Panc1 (cell line): ENCODE results near the gene IGSF10. TPM values are rescaled to one million over a fixed set of nuclear protein-coding genes. Genes with fewer than 3 reads are reported as not detected.

Experiments
- ATAC-seq: fragments of 200-7000 bp; cut with Tn5 transposase; 2 replicates; pipeline ENCODE4 v1.9.1; 2020; ENCODE audit warnings: mild to moderate bottlenecking, moderate library complexity
- BruUV-seq: library from RNA; stranded (reverse); fragments of 400-500 nt; replicated peaks from 2 replicates; lab custom pipeline; 2021; lab: Mats Ljungman, UMichigan
- CTCF ChIA-PET: fragments of 300-600 bp; sonication (Branson Sonifier 250); formaldehyde crosslinking; loops from one replicate; lab custom pipeline; 2022; ENCODE audit warnings: antibody characterized with exemption; lab: Charles Lee
- POLR2A ChIA-PET: fragments of 300-600 bp; sonication (Branson Sonifier 250); formaldehyde crosslinking; loops from one replicate; lab custom pipeline; 2022; ENCODE audit warnings: antibody characterized with exemption; lab: Charles Lee
- DNase-seq: peaks from one replicate; pipeline ENCODE4 v3.0.0-alpha.2; 2010; ENCODE audit warnings: low read depth, low spot score
- H3K27ac ChIP-seq: 2 replicates; pipeline ENCODE4 v1.5.1; 2011; ENCODE audit warnings: mild to moderate bottlenecking, low read length, inconsistent platforms
- H3K27me3 ChIP-seq: fragments of 200-500 bp; sonication (Bioruptor generic); 2 replicates; pipeline ENCODE4 v1.6.0; 2014; ENCODE audit warnings: low read length, inconsistent platforms; ENCODE audit not compliant: control insufficient read depth, insufficient read depth
- H3K36me3 ChIP-seq: fragments of 200-500 bp; sonication (Bioruptor generic); 2 replicates; pipeline ENCODE4 v1.5.1; 2014; ENCODE audit warnings: inconsistent platforms, mild to moderate bottlenecking, low read length, moderate library complexity; ENCODE audit not compliant: control insufficient read depth, insufficient read depth
- H3K4me1 ChIP-seq: 2 replicates; pipeline ENCODE4 v1.5.1; 2011; ENCODE audit warnings: inconsistent platforms, mild to moderate bottlenecking, low read length, moderate library complexity; ENCODE audit not compliant: control insufficient read depth, insufficient read depth
- H3K4me3 ChIP-seq, 2 experiments: 2 replicates each; pipeline ENCODE4 v1.5.1; 2011 to 2012; ENCODE audit warnings: low read depth in 2 of 2, low read length in 2 of 2, mild to moderate bottlenecking in 2 of 2, inconsistent platforms in 1 of 2, moderate library complexity in 1 of 2
- H3K9me3 ChIP-seq: fragments of 200-500 bp; sonication (Bioruptor generic); 2 replicates; pipeline ENCODE4 v1.5.1; 2014; ENCODE audit warnings: low read depth, mild to moderate bottlenecking, inconsistent platforms, low read length, moderate library complexity; ENCODE audit not compliant: control insufficient read depth, insufficient read depth
- POLR2AphosphoS5 ChIP-seq: IDR thresholded peaks from 2 replicates; pipeline ENCODE4 v1.6.1; 2012; ENCODE audit warnings: mild to moderate bottlenecking, low read depth, low read length, moderate library complexity
- SIN3A ChIP-seq: IDR thresholded peaks from 2 replicates; pipeline ENCODE4 v1.6.1; 2012; ENCODE audit warnings: low read depth, mild to moderate bottlenecking, low read length, moderate library complexity, borderline replicate concordance; ENCODE audit not compliant: insufficient read depth
- TCF7L2 ChIP-seq: IDR thresholded peaks from 2 replicates; pipeline ENCODE4 v1.6.1; 2011; ENCODE audit warnings: mild to moderate bottlenecking, low read depth, low read length, inconsistent platforms
- in situ Hi-C: cut with HindIII; loops from 2 replicates; pipeline ENCODE4 v1.10.0; 2016; ENCODE audit warnings: low sequenced_read_pairs, low pct_unique_long_range_greater_than_20kb
- intact Hi-C: fragments of 100-400 bp; cut with micrococcal nuclease; formaldehyde crosslinking; loops from one replicate; pipeline ENCODE4 v1.10.0; 2022; ENCODE audit not compliant: unreplicated experiment
- total RNA-seq: library from RNA; stranded (reverse); gene quantifications from one replicate; pipeline ENCODE4 v1.2.1, GENCODE V29; 2021; ENCODE audit not compliant: unreplicated experiment
- TF ChIP-seq, protein P1 (sequence below): fragments of 450-650 bp; IDR thresholded peaks from 2 replicates; pipeline ENCODE4 v1.5.1; 2017; ENCODE audit warnings: mild to moderate bottlenecking
- TF ChIP-seq, protein P2 (sequence below), 2 experiments: IDR thresholded peaks; 2 replicates each; pipeline ENCODE4 v1.6.1; 2011 to 2012; ENCODE audit warnings: low read depth in 2 of 2, control low read depth in 1 of 2, low read length in 1 of 2, mild to moderate bottlenecking in 1 of 2, moderate library complexity in 1 of 2; ENCODE audit not compliant: insufficient read depth in 1 of 2

The IGSF10 gene
- total RNA-seq, 1 experiment from 2014 or later, result 0.10 TPM

DNA sequence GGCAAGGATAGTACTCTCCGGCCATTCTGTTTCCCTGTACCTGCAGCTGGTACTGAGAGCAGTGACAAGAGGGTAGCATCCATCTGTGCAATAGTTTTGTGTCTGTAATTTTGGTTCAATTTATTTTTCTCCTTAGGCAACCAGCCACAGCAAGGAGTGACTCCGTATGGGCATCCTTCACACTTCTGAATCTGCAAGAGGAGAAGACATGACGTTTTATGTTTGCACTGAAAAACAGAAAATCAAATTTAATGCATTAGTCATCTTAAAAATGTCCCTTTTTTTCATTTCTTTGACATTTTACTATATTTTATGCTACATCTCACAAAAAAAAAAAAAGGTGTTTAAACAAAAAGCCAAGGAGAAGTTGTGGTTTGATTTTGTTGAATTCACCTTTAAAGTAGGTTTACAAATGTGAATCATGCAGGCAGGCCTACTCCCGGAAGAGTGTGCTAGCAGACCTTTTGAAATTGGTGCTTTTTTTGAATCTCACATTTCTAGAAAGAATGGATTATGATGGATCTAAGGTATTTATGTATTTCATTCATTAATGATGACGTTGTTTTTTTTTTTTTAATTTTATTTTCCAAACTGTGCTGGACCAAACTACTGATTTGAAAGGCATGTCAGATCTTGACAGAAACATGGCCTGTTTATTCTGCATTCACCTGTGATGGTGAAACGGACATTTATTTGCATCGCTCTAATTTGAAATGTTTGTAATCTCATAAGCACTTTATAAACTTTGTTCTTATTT lies 28.1 kb downstream of the IGSF10 start:
- in situ Hi-C loops, result no loop called here
- BruUV-seq, result no TSS peak
- no peak overlapping the region for H3K27ac ChIP-seq

DNA sequence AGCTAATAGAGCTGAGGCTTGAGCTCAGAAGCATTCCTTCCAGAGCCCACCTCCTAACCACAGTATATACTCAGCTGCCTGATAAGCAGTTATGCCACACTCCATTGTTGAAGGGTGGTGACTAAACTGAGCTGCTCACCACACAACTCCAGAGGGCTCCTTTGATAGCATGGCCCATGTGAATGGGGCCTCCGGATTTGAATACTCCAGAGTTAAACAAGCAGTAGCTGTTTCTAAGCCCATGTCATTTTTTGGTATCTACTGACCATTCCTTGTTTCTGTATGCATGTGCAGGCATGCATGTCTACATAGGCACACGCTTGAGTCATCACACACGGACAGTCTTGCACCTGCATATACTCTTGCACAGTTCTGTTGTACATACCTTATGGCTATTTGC lies 28.9 kb downstream of the IGSF10 start:
- TF ChIP-seq TCF7L2 (no peak), SIN3A (no peak), POLR2AphosphoS5 (no peak)
- TF ChIP-seq, protein P1, sequence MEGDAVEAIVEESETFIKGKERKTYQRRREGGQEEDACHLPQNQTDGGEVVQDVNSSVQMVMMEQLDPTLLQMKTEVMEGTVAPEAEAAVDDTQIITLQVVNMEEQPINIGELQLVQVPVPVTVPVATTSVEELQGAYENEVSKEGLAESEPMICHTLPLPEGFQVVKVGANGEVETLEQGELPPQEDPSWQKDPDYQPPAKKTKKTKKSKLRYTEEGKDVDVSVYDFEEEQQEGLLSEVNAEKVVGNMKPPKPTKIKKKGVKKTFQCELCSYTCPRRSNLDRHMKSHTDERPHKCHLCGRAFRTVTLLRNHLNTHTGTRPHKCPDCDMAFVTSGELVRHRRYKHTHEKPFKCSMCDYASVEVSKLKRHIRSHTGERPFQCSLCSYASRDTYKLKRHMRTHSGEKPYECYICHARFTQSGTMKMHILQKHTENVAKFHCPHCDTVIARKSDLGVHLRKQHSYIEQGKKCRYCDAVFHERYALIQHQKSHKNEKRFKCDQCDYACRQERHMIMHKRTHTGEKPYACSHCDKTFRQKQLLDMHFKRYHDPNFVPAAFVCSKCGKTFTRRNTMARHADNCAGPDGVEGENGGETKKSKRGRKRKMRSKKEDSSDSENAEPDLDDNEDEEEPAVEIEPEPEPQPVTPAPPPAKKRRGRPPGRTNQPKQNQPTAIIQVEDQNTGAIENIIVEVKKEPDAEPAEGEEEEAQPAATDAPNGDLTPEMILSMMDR, result no peak
- TF ChIP-seq, protein P2, sequence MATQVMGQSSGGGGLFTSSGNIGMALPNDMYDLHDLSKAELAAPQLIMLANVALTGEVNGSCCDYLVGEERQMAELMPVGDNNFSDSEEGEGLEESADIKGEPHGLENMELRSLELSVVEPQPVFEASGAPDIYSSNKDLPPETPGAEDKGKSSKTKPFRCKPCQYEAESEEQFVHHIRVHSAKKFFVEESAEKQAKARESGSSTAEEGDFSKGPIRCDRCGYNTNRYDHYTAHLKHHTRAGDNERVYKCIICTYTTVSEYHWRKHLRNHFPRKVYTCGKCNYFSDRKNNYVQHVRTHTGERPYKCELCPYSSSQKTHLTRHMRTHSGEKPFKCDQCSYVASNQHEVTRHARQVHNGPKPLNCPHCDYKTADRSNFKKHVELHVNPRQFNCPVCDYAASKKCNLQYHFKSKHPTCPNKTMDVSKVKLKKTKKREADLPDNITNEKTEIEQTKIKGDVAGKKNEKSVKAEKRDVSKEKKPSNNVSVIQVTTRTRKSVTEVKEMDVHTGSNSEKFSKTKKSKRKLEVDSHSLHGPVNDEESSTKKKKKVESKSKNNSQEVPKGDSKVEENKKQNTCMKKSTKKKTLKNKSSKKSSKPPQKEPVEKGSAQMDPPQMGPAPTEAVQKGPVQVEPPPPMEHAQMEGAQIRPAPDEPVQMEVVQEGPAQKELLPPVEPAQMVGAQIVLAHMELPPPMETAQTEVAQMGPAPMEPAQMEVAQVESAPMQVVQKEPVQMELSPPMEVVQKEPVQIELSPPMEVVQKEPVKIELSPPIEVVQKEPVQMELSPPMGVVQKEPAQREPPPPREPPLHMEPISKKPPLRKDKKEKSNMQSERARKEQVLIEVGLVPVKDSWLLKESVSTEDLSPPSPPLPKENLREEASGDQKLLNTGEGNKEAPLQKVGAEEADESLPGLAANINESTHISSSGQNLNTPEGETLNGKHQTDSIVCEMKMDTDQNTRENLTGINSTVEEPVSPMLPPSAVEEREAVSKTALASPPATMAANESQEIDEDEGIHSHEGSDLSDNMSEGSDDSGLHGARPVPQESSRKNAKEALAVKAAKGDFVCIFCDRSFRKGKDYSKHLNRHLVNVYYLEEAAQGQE (IDR thresholded peaks at IDR 0.05; ENCODE audit: insufficient read depth in 1 of 2, low read depth in 2 of 2, low read length in 1 of 2), result no peak
- DNase-seq (no peak), ATAC-seq (no peak)
- Histone ChIP-seq H3K4me3 (no peak overlapping the region), H3K4me1 (0 out of 2 replicates have a peak, but pooled peaks cover 2% of the 10 kb centered on the region), H3K27me3 (no peaks in the 10 kb centered on the region), H3K36me3 (no peaks in the 10 kb centered on the region), H3K27ac (no peak overlapping the region), H3K9me3 (no peaks in the 10 kb centered on the region)
- in situ Hi-C loops (no loop called here), intact Hi-C loops (no loop called here)
- POLR2A ChIA-PET, result no interaction called here
- CTCF ChIA-PET, result no interaction called here
- BruUV-seq, result no TSS peak

More for the DNA sequence above, 28.1 kb downstream of the IGSF10 start:
- H3K4me1 ChIP-seq, result 0 out of 2 replicates have a peak, but pooled peaks cover 2% of the 10 kb centered on the region
- no peak overlapping the region for H3K4me3 ChIP-seq
- no peak for ATAC-seq
- CTCF ChIA-PET, result no interaction called here
- H3K27me3 ChIP-seq, result no peaks in the 10 kb centered on the region
- intact Hi-C loops, result no loop called here
- POLR2A ChIA-PET, result no interaction called here
- DNase-seq, result no peak
- TF ChIP-seq POLR2AphosphoS5 (no peak), SIN3A (no peak), TCF7L2 (no peak)
- TF ChIP-seq, protein P2 (IDR thresholded peaks at IDR 0.05; ENCODE audit: insufficient read depth in 1 of 2, low read depth in 2 of 2, low read length in 1 of 2), result no peak
- TF ChIP-seq, protein P1, result no peak
- H3K9me3 ChIP-seq, result no peaks in the 10 kb centered on the region
- H3K36me3 ChIP-seq, result no peaks in the 10 kb centered on the region
